WTC11 (cell line): ENCODE results near the gene FCN3. TPM values are rescaled to one million over a fixed set of nuclear protein-coding genes. Genes with fewer than 3 reads are reported as not detected.

Experiments
- ATAC-seq: fragments of 200-7000 bp; cut with Tn5 transposase; 2 replicates; pipeline ENCODE4 v1.10.0; 2021; ENCODE audit warnings: mild to moderate bottlenecking, moderate library complexity
- CTCF ChIA-PET: fragments of 300-600 bp; sonication (Branson Sonifier 250); formaldehyde crosslinking; loops from one replicate; lab custom pipeline; 2021; ENCODE audit warnings: antibody characterized with exemption; lab: Charles Lee
- POLR2A ChIA-PET: fragments of 350-600 bp; sonication (Branson Sonifier 250); formaldehyde crosslinking; loops from one replicate; lab custom pipeline; 2021; ENCODE audit warnings: antibody characterized with exemption; lab: Charles Lee
- DNase-seq: peaks from one replicate; pipeline ENCODE4 v3.0.0; 2021; ENCODE audit warnings: low spot score
- H3K27ac Mint-ChIP-seq: 2 replicates; pipeline ENCODE4 v1.8.0; 2021; ENCODE audit warnings: mixed read lengths
- H3K27me3 Mint-ChIP-seq: 2 replicates; pipeline ENCODE4 v1.8.0; 2021; ENCODE audit warnings: low read depth, mild to moderate bottlenecking, moderate library complexity, mixed read lengths
- H3K36me3 Mint-ChIP-seq: 2 replicates; pipeline ENCODE4 v1.8.0; 2021; ENCODE audit warnings: mixed read lengths
- H3K4me1 Mint-ChIP-seq: 2 replicates; pipeline ENCODE4 v1.8.0; 2022; ENCODE audit warnings: mixed read lengths
- H3K4me3 Mint-ChIP-seq: 2 replicates; pipeline ENCODE4 v1.8.0; 2021; ENCODE audit warnings: mild to moderate bottlenecking, moderate library complexity, mixed read lengths
- H3K9me3 Mint-ChIP-seq: 2 replicates; pipeline ENCODE4 v1.8.0; 2021; ENCODE audit warnings: mixed read lengths
- CDX4 ChIP-seq: fragments of 250-450 bp; sonication (Bioruptor Pico); IDR thresholded peaks from 2 replicates; pipeline ENCODE4 v1.9.0; 2021; ENCODE audit warnings: moderate library complexity, mild to moderate bottlenecking, inconsistent platforms, borderline replicate concordance
- JUN ChIP-seq: sonication (generic); formaldehyde crosslinking; IDR thresholded peaks from 2 replicates; pipeline ENCODE4 v1.8.0; 2023; ENCODE audit warnings: mild to moderate bottlenecking, missing genetic modification reagents
- KAT7 ChIP-seq: sonication (generic); formaldehyde crosslinking; IDR thresholded peaks from 2 replicates; pipeline ENCODE4 v1.8.1; 2023; ENCODE audit warnings: missing genetic modification reagents, mild to moderate bottlenecking, borderline replicate concordance
- MXD4 ChIP-seq: fragments of 250-450 bp; sonication (Bioruptor Pico); IDR thresholded peaks from 2 replicates; pipeline ENCODE4 v1.8.0; 2021; ENCODE audit warnings: mild to moderate bottlenecking, moderate library complexity, borderline replicate concordance
- MYBL2 ChIP-seq: sonication (generic); formaldehyde crosslinking; IDR thresholded peaks from 2 replicates; pipeline ENCODE4 v1.8.1; 2023; ENCODE audit warnings: mild to moderate bottlenecking, moderate library complexity, missing genetic modification reagents
- NFE2L1 ChIP-seq: sonication (generic); formaldehyde crosslinking; IDR thresholded peaks from 2 replicates; pipeline ENCODE4 v1.8.1; 2023; ENCODE audit warnings: missing genetic modification reagents
- NR2C2 ChIP-seq: sonication (generic); formaldehyde crosslinking; IDR thresholded peaks from 2 replicates; pipeline ENCODE4 v1.8.0; 2022; ENCODE audit warnings: mild to moderate bottlenecking, missing genetic modification reagents
- OVOL2 ChIP-seq: fragments of 250-450 bp; sonication (Bioruptor Pico); IDR thresholded peaks from 2 replicates; pipeline ENCODE4 v1.9.0; 2021; ENCODE audit warnings: mild to moderate bottlenecking, borderline replicate concordance
- SOX15 ChIP-seq: fragments of 250-450 bp; sonication (Bioruptor Pico); IDR thresholded peaks from 2 replicates; pipeline ENCODE4 v1.9.0; 2021; ENCODE audit warnings: mild to moderate bottlenecking
- SP1 ChIP-seq: sonication (generic); formaldehyde crosslinking; conservative IDR thresholded peaks from 2 replicates; pipeline ENCODE4 v1.8.1; 2022; ENCODE audit warnings: missing genetic modification reagents
- STAT6 ChIP-seq: sonication (generic); formaldehyde crosslinking; conservative IDR thresholded peaks from 2 replicates; pipeline ENCODE4 v1.8.1; 2023; ENCODE audit warnings: mild to moderate bottlenecking, low read depth, missing genetic modification reagents, moderate library complexity
- TEAD1 ChIP-seq: sonication (generic); formaldehyde crosslinking; IDR thresholded peaks from 2 replicates; pipeline ENCODE4 v1.8.0; 2022; ENCODE audit warnings: mild to moderate bottlenecking, missing genetic modification reagents
- ZMAT4 ChIP-seq: fragments of 250-450 bp; sonication (Bioruptor Pico); IDR thresholded peaks from 2 replicates; pipeline ENCODE4 v1.9.0; 2021; ENCODE audit warnings: mild to moderate bottlenecking
- ZNF232 ChIP-seq: sonication (generic); formaldehyde crosslinking; IDR thresholded peaks from 2 replicates; pipeline ENCODE4 v1.8.0; 2022; ENCODE audit warnings: mild to moderate bottlenecking, missing genetic modification reagents
- ZNF281 ChIP-seq: sonication (generic); formaldehyde crosslinking; IDR thresholded peaks from 2 replicates; pipeline ENCODE4 v1.8.0; 2023; ENCODE audit warnings: mild to moderate bottlenecking, missing genetic modification reagents
- ZNF416 ChIP-seq: fragments of 250-450 bp; sonication (Bioruptor Pico); IDR thresholded peaks from 2 replicates; pipeline ENCODE4 v1.9.0; 2021; ENCODE audit warnings: mild to moderate bottlenecking, inconsistent platforms
- ZNF425 ChIP-seq: fragments of 250-450 bp; sonication (Bioruptor Pico); conservative IDR thresholded peaks from 2 replicates; pipeline ENCODE4 v1.9.0; 2021; ENCODE audit warnings: mild to moderate bottlenecking
- ZNF512 ChIP-seq: sonication (generic); formaldehyde crosslinking; IDR thresholded peaks from 2 replicates; pipeline ENCODE4 v1.8.1; 2022; ENCODE audit warnings: missing genetic modification reagents, borderline replicate concordance
- ZSCAN18 ChIP-seq: fragments of 250-450 bp; sonication (Bioruptor Pico); IDR thresholded peaks from 2 replicates; pipeline ENCODE4 v2.1.2; 2022; ENCODE audit warnings: mild to moderate bottlenecking, moderate library complexity
- total RNA-seq: library from RNA; stranded (reverse); gene quantifications from 3 replicates; pipeline ENCODE4 v1.2.3, GENCODE V29; 2021

Gene FCN3
- total RNA-seq, 1 experiment from 2014 or later: 0.98 TPM

GRCh38 chr1:27365372-27366112 lies 9.1 kb downstream of the FCN3 start:
- Mint-ChIP-seq H3K27me3 (peaks cover 33% of the 10 kb centered on the region), H3K36me3 (no peaks in the 10 kb centered on the region), H3K4me3 (peak overlapping the region; percentile 84), H3K9me3 (no peaks in the 10 kb centered on the region), H3K27ac (peak overlapping the region; percentile 97), H3K4me1 (peaks cover 25% of the 10 kb centered on the region)
- POLR2A ChIA-PET: interaction anchor here (0.5 to 4.1 kb wide), 17 partner anchors 8 to 428 kb away, joined by 3 to 29 read pairs (median 4); partner anchors contain the start of genes CD164L2, SYTL1 and WASF2
- peak; percentile 86 for DNase-seq
- peak; percentile 53 for ATAC-seq
- TF ChIP-seq ZNF416 (CRISPR knock-in tag) (no peak), MXD4 (CRISPR knock-in tag) (no peak), ZSCAN18 (CRISPR knock-in tag) (no peak), NFE2L1 (0 out of 2 replicates have a peak, but pooled peaks have one; percentile 10), ZNF232 (CRISPR knock-in tag) (no peak), MYBL2 (CRISPR knock-in tag) (no peak), ZNF281 (CRISPR knock-in tag) (no peak), OVOL2 (no peak), ZMAT4 (CRISPR knock-in tag) (no peak), CDX4 (CRISPR knock-in tag) (no peak), SP1 (CRISPR knock-in tag) (0 out of 2 replicates have a peak, but pooled peaks have one; percentile 28)
- CTCF ChIA-PET: interaction anchor here (0.6 to 8.7 kb wide), 41 partner anchors 11 to 688 kb away, joined by 3 to 258 read pairs (median 5); partner anchors contain the start of genes CD164L2, IFI6, SLC9A1 and SYTL1

- POLR2A ChIA-PET: interaction anchor here (0.6 to 4.1 kb wide), 11 partner anchors 14 to 235 kb away, joined by 3 to 29 read pairs (median 4); partner anchors contain the start of genes CD164L2 and SYTL1
- Mint-ChIP-seq H3K27me3 (peaks cover 39% of the 10 kb centered on the region), H3K9me3 (no peaks in the 10 kb centered on the region), H3K36me3 (no peaks in the 10 kb centered on the region), H3K4me1 (peaks cover 28% of the 10 kb centered on the region), H3K4me3 (peak overlapping the region; percentile 84; the same call in 1 of the 2 replicates), H3K27ac (no peak overlapping the region)
- CTCF ChIA-PET: interaction anchor here (0.8 to 8.7 kb wide), 26 partner anchors 11 to 320 kb away, joined by 3 to 258 read pairs (median 8); partner anchors contain the start of genes CD164L2, IFI6 and SYTL1
- ATAC-seq (no peak), DNase-seq (no peak)
- TF ChIP-seq STAT6 (no peak), MYBL2 (CRISPR knock-in tag) (no peak), KAT7 (no peak), SOX15 (no peak), ZNF512 (no peak), NR2C2 (CRISPR knock-in tag) (no peak), MXD4 (CRISPR knock-in tag) (no peak), OVOL2 (no peak), TEAD1 (no peak), ZNF425 (no peak), JUN (CRISPR knock-in tag) (no peak)
These were observed 9.8 kb downstream of the FCN3 start for GRCh38 chr1:27364696-27365371.
